SK-N-SH treated with all-trans-retinoic acid at 6 μM for 48 hours (cell line): ENCODE data around the gene DOCK4.

Experiments used
- ARNTL ChIP-seq: fragments of 450-650 bp; formaldehyde crosslinking; IDR thresholded peaks from 2 replicates; pipeline ENCODE4 v1.5.0; 2020; ENCODE audit warnings: low read depth, mild to moderate bottlenecking, moderate library complexity, borderline replicate concordance
- ESRRG ChIP-seq: fragments of 250-450 bp; sonication (Bioruptor Pico); IDR thresholded peaks from 2 replicates; pipeline ENCODE4 v1.6.1; 2021; ENCODE audit warnings: mild to moderate bottlenecking
- OSR1 ChIP-seq: fragments of 250-450 bp; sonication (Bioruptor Pico); IDR thresholded peaks from 2 replicates; pipeline ENCODE4 v1.8.0; 2022; ENCODE audit warnings: moderate library complexity, mild to moderate bottlenecking, inconsistent platforms
- PATZ1 ChIP-seq: fragments of 250-450 bp; sonication (Bioruptor Pico); IDR thresholded peaks from 2 replicates; pipeline ENCODE4 v1.8.0; 2020; ENCODE audit warnings: mild to moderate bottlenecking, moderate library complexity, borderline replicate concordance
- PPARA ChIP-seq: fragments of 250-450 bp; sonication (Bioruptor Pico); IDR thresholded peaks from 2 replicates; pipeline ENCODE4 v1.5.0; 2020; ENCODE audit warnings: mild to moderate bottlenecking, borderline replicate concordance
- RARB ChIP-seq: fragments of 250-450 bp; sonication (Bioruptor Pico); IDR thresholded peaks from 2 replicates; pipeline ENCODE4 v1.8.0; 2021; ENCODE audit warnings: mild to moderate bottlenecking, moderate library complexity
- ZC3H10 ChIP-seq: fragments of 250-450 bp; sonication (Bioruptor Pico); IDR thresholded peaks from 2 replicates; pipeline ENCODE4 v1.5.1; 2021; ENCODE audit warnings: mild to moderate bottlenecking, moderate library complexity
- ZFP3 ChIP-seq: fragments of 250-450 bp; sonication (Bioruptor Pico); IDR thresholded peaks from 2 replicates; pipeline ENCODE4 v1.5.0; 2020; ENCODE audit warnings: mild to moderate bottlenecking, moderate library complexity
- ZFP30 ChIP-seq: fragments of 450-650 bp; formaldehyde crosslinking; IDR thresholded peaks from 2 replicates; pipeline ENCODE4 v1.5.0; 2022; ENCODE audit warnings: mild to moderate bottlenecking, moderate library complexity
- ZNF565 ChIP-seq: fragments of 450-650 bp; formaldehyde crosslinking; conservative IDR thresholded peaks from 2 replicates; pipeline ENCODE4 v1.5.0; 2020; ENCODE audit warnings: low read depth, mild to moderate bottlenecking, moderate library complexity
- ZNF8 ChIP-seq: fragments of 450-650 bp; formaldehyde crosslinking; IDR thresholded peaks from 2 replicates; pipeline ENCODE4 v1.5.0; 2020; ENCODE audit warnings: mild to moderate bottlenecking, moderate library complexity

GRCh38 chr7:111801277-111801676 is 404.9 kb downstream of the DOCK4 start:
- TF ChIP-seq ZC3H10 (CRISPR knock-in tag) (no peak), PATZ1 (no peak), ZFP3 (CRISPR knock-in tag) (no peak), ZNF8 (CRISPR knock-in tag) (no peak), ZFP30 (CRISPR knock-in tag) (no peak), OSR1 (CRISPR knock-in tag) (no peak), ESRRG (no peak), RARB (no peak), PPARA (CRISPR knock-in tag) (no peak), ZNF565 (CRISPR knock-in tag) (no peak), ARNTL (CRISPR knock-in tag) (no peak)
